ENCODE data around the gene DAAM2.

The DAAM2 gene

GRCh38 chr6:39772559-39773273 is 19.5 kb upstream of the DAAM2 start:
- no peak for TF ChIP-seq CTCF (IDR thresholded peaks at IDR 0.05; ENCODE audit: low read depth, low read length, missing control alignments)
- no peak overlapping the region for H3K4me3 ChIP-seq (ENCODE audit: low read depth, low read length)
- no peak for DNase-seq (ENCODE audit: low read depth)

GRCh38 chr6:39773782-39774181 is 18.4 kb upstream of the DAAM2 start:
- no peak overlapping the region for H3K4me3 ChIP-seq (ENCODE audit: low read depth, low read length)
- no peak for DNase-seq (ENCODE audit: low read depth)
- TF ChIP-seq CTCF (IDR thresholded peaks at IDR 0.05; ENCODE audit: low read depth, low read length, missing control alignments) = no peak

GRCh38 chr6:39776581-39776980 is 15.6 kb upstream of the DAAM2 start:
- no peak for TF ChIP-seq CTCF (IDR thresholded peaks at IDR 0.05; ENCODE audit: low read depth, low read length, missing control alignments)
- DNase-seq (ENCODE audit: low read depth) = no peak
- no peak overlapping the region for H3K4me3 ChIP-seq (ENCODE audit: low read depth, low read length)

DNA sequence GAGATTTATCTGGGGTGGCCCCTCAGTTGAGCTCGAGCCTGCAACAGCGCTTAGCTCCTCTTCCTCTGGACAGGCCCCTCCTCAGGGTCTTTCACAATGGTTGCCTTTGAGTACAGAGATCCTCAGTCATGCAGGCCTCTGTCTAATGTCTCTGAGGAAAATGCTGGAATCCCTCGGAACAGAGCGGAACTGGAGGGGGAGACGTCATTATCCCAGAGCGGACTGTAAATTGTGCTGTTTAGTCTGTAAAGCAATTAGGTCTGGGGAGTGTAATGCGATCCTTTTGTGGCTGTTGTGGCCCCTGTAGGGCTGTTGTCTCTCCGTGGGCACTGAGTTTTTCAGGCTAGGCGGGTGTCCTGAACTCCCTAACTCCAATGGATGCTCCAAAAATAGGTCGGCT is 15.0 kb upstream of the DAAM2 start:
- no peak for TF ChIP-seq CTCF (IDR thresholded peaks at IDR 0.05; ENCODE audit: low read depth, low read length, missing control alignments)
- H3K4me3 ChIP-seq (ENCODE audit: low read depth, low read length) = no peak overlapping the region
- no peak for DNase-seq (ENCODE audit: low read depth)

GRCh38 chr6:39777661-39778060 is 14.5 kb upstream of the DAAM2 start:
- DNase-seq (ENCODE audit: low read depth) = no peak
- TF ChIP-seq CTCF (IDR thresholded peaks at IDR 0.05; ENCODE audit: low read depth, low read length, missing control alignments) = no peak
- H3K4me3 ChIP-seq (ENCODE audit: low read depth, low read length) = no peak overlapping the region

- no peak for TF ChIP-seq CTCF (IDR thresholded peaks at IDR 0.05; ENCODE audit: low read depth, low read length, missing control alignments)
- no peak for DNase-seq (ENCODE audit: low read depth)
- H3K4me3 ChIP-seq (ENCODE audit: low read depth, low read length) = no peak overlapping the region
Observed at GRCh38 chr6:39778581-39779255, 13.5 kb upstream of the DAAM2 start.

DNA sequence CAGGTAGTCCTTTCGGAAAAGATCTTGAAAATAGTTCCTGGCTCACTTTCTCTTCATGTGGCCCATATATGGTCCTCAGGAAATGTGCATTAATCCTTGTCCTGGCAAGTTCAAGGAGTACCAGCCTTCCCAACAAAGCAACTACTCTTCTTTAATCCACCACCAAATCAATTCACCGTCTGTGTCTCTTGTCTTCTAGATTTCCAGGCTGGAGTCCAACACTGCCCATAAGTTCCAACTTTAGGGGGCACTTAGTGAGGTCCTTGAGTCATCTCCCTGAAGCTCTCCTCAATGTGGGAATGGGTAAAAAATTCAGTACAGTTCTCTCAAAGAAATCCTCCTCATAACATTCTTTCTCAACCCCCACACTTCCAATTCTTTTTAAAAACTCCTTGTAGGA is 6.9 kb upstream of the DAAM2 start:
- DNase-seq (ENCODE audit: low read depth) = no peak
- no peak overlapping the region for H3K4me3 ChIP-seq (ENCODE audit: low read depth, low read length)
- no peak for TF ChIP-seq CTCF (IDR thresholded peaks at IDR 0.05; ENCODE audit: low read depth, low read length, missing control alignments)

All from GM12864 (cell line).